ENCODE data around the gene BSN. TPM values are rescaled to one million over a fixed set of nuclear protein-coding genes. Genes with fewer than 3 reads are reported as not detected.

Gene BSN
- total and polyA plus RNA-seq, 2 experiments from 2014 or later, result under 0.01 to 0.03 TPM

- WGBS, 2 experiments (ENCODE audit: low coverage in 1 of 2, low lambda C conversion rate in 2 of 2, missing lambda C conversion rate in 2 of 2), result 71 to 77% methylated on average over 3 of the region's 3 CpGs
- H2AFZ ChIP-seq, result no peak overlapping the region
- no peak overlapping the region for H3K4me3 ChIP-seq
Observed at GRCh38 chr3:49646236-49646635, 92.0 kb downstream of the BSN start.

GRCh38 chr3:49647741-49648140 is 93.5 kb downstream of the BSN start:
- Histone ChIP-seq H3K27ac (no peak overlapping the region), H2AFZ (no peak overlapping the region), H3K4me1 (ENCODE audit: insufficient read depth) (no peaks in the 10 kb centered on the region), H3K36me3 (ENCODE audit: low read depth) (no peaks in the 10 kb centered on the region), H4K20me1 (ENCODE audit: insufficient read depth) (no peaks in the 10 kb centered on the region), H3K9ac (no peak overlapping the region), H3K79me2 (ENCODE audit: insufficient read depth) (no peaks in the 10 kb centered on the region), H3K9me2 (ENCODE audit: insufficient read depth) (no peaks in the 10 kb centered on the region), H3K4me3 (no peak overlapping the region), H3F3A (ENCODE audit: insufficient read depth) (no peaks in the 10 kb centered on the region), H3K27me3 (replicated peaks; ENCODE audit: insufficient read depth) (0 out of 2 replicates have a peak, but pooled peaks cover 3% of the 10 kb centered on the region), H3K9me3 (ENCODE audit: low read depth) (no peaks in the 10 kb centered on the region), H3K4me2 (ENCODE audit: unreplicated experiment) (no peak overlapping the region)
- in situ Hi-C loops (cut with MboI), result no loop called here
- WGBS, 2 experiments (ENCODE audit: low coverage in 1 of 2, low lambda C conversion rate in 2 of 2, missing lambda C conversion rate in 2 of 2), result 38 to 44% methylated on average over 2 of the region's 2 CpGs
- TF ChIP-seq EZH2phosphoT487 (IDR thresholded peaks at IDR 0.05; ENCODE audit: insufficient read depth, low read depth), result no peak
- no peak for TF ChIP-seq EZH2 (IDR thresholded peaks at IDR 0.05; ENCODE audit: insufficient read depth, poor library complexity, severe bottlenecking)
- no peak for DNase-seq

More at GRCh38 chr3:49646236-49646635, 92.0 kb downstream of the BSN start:
- Histone ChIP-seq H3K27me3 (replicated peaks; ENCODE audit: insufficient read depth) (0 out of 2 replicates have a peak, but pooled peaks cover 3% of the 10 kb centered on the region), H3K9ac (no peak overlapping the region), H3K9me3 (ENCODE audit: low read depth) (no peaks in the 10 kb centered on the region), H3K27ac (no peak overlapping the region), H4K20me1 (ENCODE audit: insufficient read depth) (no peaks in the 10 kb centered on the region), H3K4me1 (ENCODE audit: insufficient read depth) (no peaks in the 10 kb centered on the region), H3K9me2 (ENCODE audit: insufficient read depth) (no peaks in the 10 kb centered on the region), H3K79me2 (ENCODE audit: insufficient read depth) (no peaks in the 10 kb centered on the region), H3F3A (ENCODE audit: insufficient read depth) (no peaks in the 10 kb centered on the region), H3K36me3 (ENCODE audit: low read depth) (no peaks in the 10 kb centered on the region), H3K4me2 (ENCODE audit: unreplicated experiment) (no peak overlapping the region)
- no peak for DNase-seq
- in situ Hi-C loops (cut with MboI), result no loop called here
- TF ChIP-seq EZH2phosphoT487 (IDR thresholded peaks at IDR 0.05; ENCODE audit: insufficient read depth, low read depth) (no peak), EZH2 (IDR thresholded peaks at IDR 0.05; ENCODE audit: insufficient read depth, poor library complexity, severe bottlenecking) (no peak)

GRCh38 chr3:49648354-49649019 is 94.2 kb downstream of the BSN start:
- no peak overlapping the region for H3K4me3 ChIP-seq
- H3K9me3 ChIP-seq (ENCODE audit: low read depth), result no peaks in the 10 kb centered on the region
- H3K4me1 ChIP-seq (ENCODE audit: insufficient read depth), result no peaks in the 10 kb centered on the region
- no peaks in the 10 kb centered on the region for H3K79me2 ChIP-seq (ENCODE audit: insufficient read depth)
- TF ChIP-seq EZH2phosphoT487 (IDR thresholded peaks at IDR 0.05; ENCODE audit: insufficient read depth, low read depth), result no peak
- in situ Hi-C loops (cut with MboI), result no loop called here
- H4K20me1 ChIP-seq (ENCODE audit: insufficient read depth), result no peaks in the 10 kb centered on the region
- H3K27me3 ChIP-seq (replicated peaks; ENCODE audit: insufficient read depth), result 0 out of 2 replicates have a peak, but pooled peaks cover 3% of the 10 kb centered on the region
- H3K9me2 ChIP-seq (ENCODE audit: insufficient read depth), result no peaks in the 10 kb centered on the region
- DNase-seq, result no peak
- no peaks in the 10 kb centered on the region for H3F3A ChIP-seq (ENCODE audit: insufficient read depth)
- no peak overlapping the region for H3K4me2 ChIP-seq (ENCODE audit: unreplicated experiment)
- no peak overlapping the region for H3K9ac ChIP-seq
- no peaks in the 10 kb centered on the region for H3K36me3 ChIP-seq (ENCODE audit: low read depth)
- no peak overlapping the region for H2AFZ ChIP-seq
- 25 to 28% methylated on average over 3 of the region's 3 CpGs for WGBS, 2 experiments (ENCODE audit: low coverage in 1 of 2, low lambda C conversion rate in 2 of 2, missing lambda C conversion rate in 2 of 2)
- H3K27ac ChIP-seq, result no peak overlapping the region

- WGBS, 2 experiments (ENCODE audit: low coverage in 1 of 2, low lambda C conversion rate in 2 of 2, missing lambda C conversion rate in 2 of 2), result 71 to 82% methylated on average over 1 of the region's 1 CpG
Observed at GRCh38 chr3:49649576-49649975, 95.3 kb downstream of the BSN start.

More at GRCh38 chr3:49649576-49649975, 95.3 kb downstream of the BSN start:
- H3K4me1 ChIP-seq (ENCODE audit: insufficient read depth), result no peaks in the 10 kb centered on the region
- H3K79me2 ChIP-seq (ENCODE audit: insufficient read depth), result no peaks in the 10 kb centered on the region
- H3K9me2 ChIP-seq (ENCODE audit: insufficient read depth), result no peaks in the 10 kb centered on the region
- TF ChIP-seq EZH2phosphoT487 (IDR thresholded peaks at IDR 0.05; ENCODE audit: insufficient read depth, low read depth), result no peak
- H3K4me2 ChIP-seq (ENCODE audit: unreplicated experiment), result no peak overlapping the region
- H3K27ac ChIP-seq, result no peak overlapping the region
- H3K9me3 ChIP-seq (ENCODE audit: low read depth), result no peaks in the 10 kb centered on the region
- no peak overlapping the region for H2AFZ ChIP-seq
- H3K9ac ChIP-seq, result no peak overlapping the region
- H3K27me3 ChIP-seq (replicated peaks; ENCODE audit: insufficient read depth), result 0 out of 2 replicates have a peak, but pooled peaks cover 3% of the 10 kb centered on the region
- no peak overlapping the region for H3K4me3 ChIP-seq
- H3K36me3 ChIP-seq (ENCODE audit: low read depth), result no peaks in the 10 kb centered on the region
- H3F3A ChIP-seq (ENCODE audit: insufficient read depth), result no peaks in the 10 kb centered on the region
- in situ Hi-C loops (cut with MboI), result no loop called here
- no peak for DNase-seq
- no peaks in the 10 kb centered on the region for H4K20me1 ChIP-seq (ENCODE audit: insufficient read depth)
